SH-SY5Y (cell line): ENCODE measurements around the gene PPID.

Experiments
- GATA2 ChIP-seq: IDR thresholded peaks from 2 replicates; pipeline ENCODE4 v1.6.1; 2011; ENCODE audit warnings: mild to moderate bottlenecking, low read depth, low read length
- GATA3 ChIP-seq: IDR thresholded peaks from 2 replicates; pipeline ENCODE4 v1.6.1; 2011; ENCODE audit warnings: low read depth, mild to moderate bottlenecking, low read length, moderate library complexity

- TF ChIP-seq GATA3 (no peak), GATA2 (no peak)
Measured at GRCh38 chr4:158704274-158704673, 18.9 kb downstream of the PPID start.
